GM23338 (cell line): Measurements from ENCODE around the gene CIZ1. TPM values are rescaled to one million over a fixed set of nuclear protein-coding genes. Genes with fewer than 3 reads are reported as not detected.

Experiments used
- ATAC-seq: fragments of 200-7000 bp; cut with Tn5 transposase; 3 replicates; pipeline ENCODE4 v1.9.1; 2020
- DNase-seq: peaks from one replicate; pipeline ENCODE4 v3.0.0-alpha.2; 2015; ENCODE audit warnings: low spot score
- H2AFZ ChIP-seq: fragments of 200-600 bp; sonication (generic); 2 replicates; pipeline ENCODE4 v1.8.0; 2016; ENCODE audit warnings: antibody characterized with exemption, mild to moderate bottlenecking, moderate library complexity
- H3F3A ChIP-seq: fragments of 200-600 bp; sonication (generic); replicated peaks from 2 replicates; pipeline ENCODE4 v1.8.0; 2017; ENCODE audit warnings: antibody characterized with exemption, mixed run types, low read depth
- H3K27ac ChIP-seq: fragments of 200-600 bp; sonication (generic); 2 replicates; pipeline ENCODE4 v1.6.1; 2016; ENCODE audit warnings: low read depth
- H3K27me3 ChIP-seq: fragments of 200-600 bp; sonication (generic); 2 replicates; pipeline ENCODE4 v1.8.0; 2016; ENCODE audit warnings: mild to moderate bottlenecking, mixed run types, moderate library complexity; ENCODE audit not compliant: insufficient read depth
- H3K36me3 ChIP-seq: fragments of 200-600 bp; sonication (generic); 2 replicates; pipeline ENCODE4 v1.8.0; 2016; ENCODE audit warnings: mild to moderate bottlenecking; ENCODE audit not compliant: insufficient read depth
- H3K4me1 ChIP-seq: fragments of 200-600 bp; sonication (generic); 2 replicates; pipeline ENCODE4 v1.8.0; 2016; ENCODE audit warnings: mild to moderate bottlenecking, moderate library complexity; ENCODE audit not compliant: insufficient read depth
- H3K4me2 ChIP-seq: fragments of 200-600 bp; sonication (generic); 2 replicates; pipeline ENCODE4 v1.7.1; 2017; ENCODE audit warnings: mixed run types
- H3K4me3 ChIP-seq: fragments of 200-600 bp; sonication (generic); 2 replicates; pipeline ENCODE4 v1.6.1; 2016; ENCODE audit warnings: mixed run types
- H3K79me2 ChIP-seq: fragments of 200-600 bp; sonication (generic); replicated peaks from 2 replicates; pipeline ENCODE4 v1.8.0; 2017; ENCODE audit warnings: mild to moderate bottlenecking; ENCODE audit not compliant: insufficient read depth
- H3K9me2 ChIP-seq: fragments of 200-600 bp; sonication (generic); 2 replicates; pipeline ENCODE4 v1.8.0; 2017; ENCODE audit not compliant: insufficient read depth
- H4K20me1 ChIP-seq: fragments of 200-600 bp; sonication (generic); replicated peaks from 2 replicates; pipeline ENCODE4 v1.8.0; 2017; ENCODE audit warnings: mild to moderate bottlenecking; ENCODE audit not compliant: insufficient read depth
- H3K27ac Mint-ChIP-seq: 2 replicates; pipeline ENCODE4 v1.8.0; 2020; ENCODE audit warnings: inconsistent platforms, mild to moderate bottlenecking, moderate library complexity, mixed read lengths
- H3K27me3 Mint-ChIP-seq: 3 replicates; pipeline ENCODE4 v1.8.0; 2022; ENCODE audit warnings: low read depth, mild to moderate bottlenecking, moderate library complexity, mixed read lengths, inconsistent platforms; ENCODE audit not compliant: insufficient read depth, poor library complexity
- H3K36me3 Mint-ChIP-seq: 3 replicates; pipeline ENCODE4 v1.8.0; 2021; ENCODE audit warnings: low read depth, mild to moderate bottlenecking, inconsistent platforms, moderate library complexity, mixed read lengths
- H3K4me1 Mint-ChIP-seq: 3 replicates; pipeline ENCODE4 v1.8.0; 2020; ENCODE audit warnings: mild to moderate bottlenecking, inconsistent platforms, mixed read lengths
- H3K4me3 Mint-ChIP-seq: 3 replicates; pipeline ENCODE4 v1.8.0; 2021; ENCODE audit warnings: moderate library complexity, mild to moderate bottlenecking, inconsistent platforms, mixed read lengths
- H3K9me3 Mint-ChIP-seq: 3 replicates; pipeline ENCODE4 v1.8.0; 2020; ENCODE audit warnings: moderate library complexity, mild to moderate bottlenecking, inconsistent platforms, mixed read lengths
- CREB1 ChIP-seq: fragments of 250-450 bp; sonication (Bioruptor Pico); IDR thresholded peaks from 2 replicates; pipeline ENCODE4 v1.5.0; 2020; ENCODE audit warnings: low read depth, mild to moderate bottlenecking, moderate library complexity
- CTCF ChIP-seq, 2 experiments: fragments of 200-600 bp in 1 of 2; sonication (generic) in 1 of 2; conservative IDR thresholded peaks; 2 replicates each; pipeline versions ENCODE4 v1.5.1 to v1.6.1; 2016 to 2017; ENCODE audit warnings: antibody characterized with exemption in 2 of 2, low read depth in 2 of 2, mild to moderate bottlenecking in 2 of 2, moderate library complexity in 1 of 2
- ETS1 ChIP-seq: IDR thresholded peaks from 2 replicates; pipeline ENCODE4 v1.6.1; 2016; ENCODE audit warnings: antibody characterized with exemption
- EZH2 ChIP-seq: fragments of 200-600 bp; sonication (generic); IDR thresholded peaks from one replicate; pipeline ENCODE4 v1.8.0; 2017; ENCODE audit warnings: antibody characterized with exemption, mild to moderate bottlenecking, low read depth; ENCODE audit not compliant: unreplicated experiment
- JUNB ChIP-seq: IDR thresholded peaks from one replicate; pipeline ENCODE4 v1.6.1; 2016; ENCODE audit warnings: antibody characterized with exemption; ENCODE audit not compliant: unreplicated experiment
- NANOG ChIP-seq: IDR thresholded peaks from 2 replicates; pipeline ENCODE4 v1.6.1; 2016; ENCODE audit warnings: antibody characterized with exemption, borderline replicate concordance
- POLR2AphosphoS5 ChIP-seq: IDR thresholded peaks from 2 replicates; pipeline ENCODE4 v1.6.1; 2016; ENCODE audit warnings: antibody characterized with exemption, low read depth
- REST ChIP-seq: IDR thresholded peaks from one replicate; pipeline ENCODE4 v1.6.1; 2018; ENCODE audit warnings: antibody characterized with exemption; ENCODE audit not compliant: unreplicated experiment
- STAT1 ChIP-seq: IDR thresholded peaks from one replicate; pipeline ENCODE4 v1.6.1; 2016; ENCODE audit warnings: antibody characterized with exemption; ENCODE audit not compliant: unreplicated experiment
- ZNF114 ChIP-seq: fragments of 250-450 bp; sonication (Bioruptor Pico); IDR thresholded peaks from 2 replicates; pipeline ENCODE4 v1.5.0; 2020; ENCODE audit warnings: mild to moderate bottlenecking, moderate library complexity
- ZNF331 ChIP-seq: fragments of 250-450 bp; sonication (Bioruptor Pico); IDR thresholded peaks from 2 replicates; pipeline ENCODE4 v1.5.0; 2020; ENCODE audit warnings: low read depth, mild to moderate bottlenecking, moderate library complexity
- polyA plus RNA-seq: library from polyadenylated mRNA; unstranded; fragments of >200 nt; fragmentation: Nextera tagmentation; extraction: Ambion mirVana; gene quantifications from 2 replicates; pipeline ENCODE4 v1.2.1, GENCODE V29; 2016
- total RNA-seq: library from RNA; depleted of rRNA; stranded (reverse); fragments of >200 nt; shearing (Covaris generic); gene quantifications from 2 replicates; pipeline ENCODE4 v1.2.3, GENCODE V29; 2014

CIZ1 gene
- total and polyA plus RNA-seq, 2 experiments from 2014 or later = 49.6 to 61.4 TPM

GRCh38 chr9:128192601-128193371, 1.4 kb upstream of the CIZ1 start:
- no peaks in the 10 kb centered on the region for H3K9me3 Mint-ChIP-seq
- peaks cover 6% of the 10 kb centered on the region; the same call in 1 of the 2 replicates for H3K27me3 ChIP-seq
- H3K27me3 Mint-ChIP-seq = peaks cover 19% of the 10 kb centered on the region
- H4K20me1 ChIP-seq = no peaks in the 10 kb centered on the region; the same call in 1 of the 2 replicates
- H3K4me1 ChIP-seq = no peaks in the 10 kb centered on the region
- peak overlapping the region; percentile 46 for H3K4me3 ChIP-seq
- DNase-seq (peak; percentile 79), ATAC-seq (peak; percentile 71)
- no peaks in the 10 kb centered on the region for H3K36me3 ChIP-seq
- no peaks in the 10 kb centered on the region for H3F3A ChIP-seq
- H3K27ac Mint-ChIP-seq = no peak overlapping the region; the same call in 1 of the 2 replicates
- H3K4me1 Mint-ChIP-seq = peaks cover 6% of the 10 kb centered on the region
- H3K4me3 Mint-ChIP-seq = peak overlapping the region; percentile 57; the same call in 2 of the 3 replicates
- H3K36me3 Mint-ChIP-seq = peaks cover 20% of the 10 kb centered on the region
- H3K4me2 ChIP-seq = peak overlapping the region; percentile 73
- no peaks in the 10 kb centered on the region for H3K9me2 ChIP-seq
- H3K27ac ChIP-seq = no peak overlapping the region
- H2AFZ ChIP-seq = peak overlapping the region; percentile 91; the same call in 1 of the 2 replicates
- H3K79me2 ChIP-seq = no peaks in the 10 kb centered on the region
- no peak for TF ChIP-seq ZNF331 (CRISPR knock-in tag)
- no peak for TF ChIP-seq STAT1
- no peak for TF ChIP-seq NANOG
- TF ChIP-seq CREB1 (CRISPR knock-in tag) = peak; percentile 78
- peak; percentile 39 to 67; a peak in 3 of 4 replicates for TF ChIP-seq CTCF (conservative IDR thresholded peaks at IDR 0.05; ENCODE audit: low read depth in 2 of 2)

GRCh38 chr9:128190516-128191405, 611 bp downstream of the CIZ1 start:
- no peak overlapping the region for H3K27ac ChIP-seq
- no peaks in the 10 kb centered on the region for H3K4me1 ChIP-seq
- peaks cover 21% of the 10 kb centered on the region for H3K27me3 Mint-ChIP-seq
- TF ChIP-seq NANOG = no peak
- TF ChIP-seq CTCF (conservative IDR thresholded peaks at IDR 0.05; ENCODE audit: low read depth in 2 of 2) = no peak
- no peak for TF ChIP-seq ZNF331 (CRISPR knock-in tag)
- TF ChIP-seq ETS1 = no peak
- no peak for TF ChIP-seq CREB1 (CRISPR knock-in tag)
- no peak for TF ChIP-seq POLR2AphosphoS5
- no peak for TF ChIP-seq ZNF114 (CRISPR knock-in tag)
- no peak for TF ChIP-seq REST
- no peak for TF ChIP-seq EZH2
- no peak for TF ChIP-seq JUNB
- no peak for TF ChIP-seq STAT1
- peaks cover 6% of the 10 kb centered on the region for H3K4me1 Mint-ChIP-seq
- no peaks in the 10 kb centered on the region for H3K9me3 Mint-ChIP-seq
- H3K4me3 Mint-ChIP-seq = peak overlapping the region; percentile 98
- H2AFZ ChIP-seq = peak overlapping the region; percentile 86
- H3K27me3 ChIP-seq = peaks cover 6% of the 10 kb centered on the region; the same call in 1 of the 2 replicates
- no peaks in the 10 kb centered on the region for H3F3A ChIP-seq
- H3K27ac Mint-ChIP-seq = no peak overlapping the region
- H3K4me2 ChIP-seq = peak overlapping the region; percentile 91
- 0 out of 2 replicates have a peak, but pooled peaks cover 6% of the 10 kb centered on the region for H3K36me3 ChIP-seq
- H3K9me2 ChIP-seq = no peaks in the 10 kb centered on the region
- H3K36me3 Mint-ChIP-seq = peaks cover 32% of the 10 kb centered on the region
- H3K4me3 ChIP-seq = peak overlapping the region; percentile 90
- DNase-seq = peak; percentile 19
- H4K20me1 ChIP-seq = peaks cover 3% of the 10 kb centered on the region; the same call in 1 of the 2 replicates
- peak; percentile 4 for ATAC-seq
- no peaks in the 10 kb centered on the region for H3K79me2 ChIP-seq
